HG03175 (cell line): Measurements from ENCODE around the gene LRIT1.

ENCODE experiments used
- ATAC-seq: cut with Tn5 transposase; IDR thresholded peaks from one replicate; pipeline ENCODE4 v1.9.1; 2021; ENCODE audit warnings: mild to moderate bottlenecking, moderate library complexity; ENCODE audit not compliant: unreplicated experiment

Gene LRIT1

DNA sequence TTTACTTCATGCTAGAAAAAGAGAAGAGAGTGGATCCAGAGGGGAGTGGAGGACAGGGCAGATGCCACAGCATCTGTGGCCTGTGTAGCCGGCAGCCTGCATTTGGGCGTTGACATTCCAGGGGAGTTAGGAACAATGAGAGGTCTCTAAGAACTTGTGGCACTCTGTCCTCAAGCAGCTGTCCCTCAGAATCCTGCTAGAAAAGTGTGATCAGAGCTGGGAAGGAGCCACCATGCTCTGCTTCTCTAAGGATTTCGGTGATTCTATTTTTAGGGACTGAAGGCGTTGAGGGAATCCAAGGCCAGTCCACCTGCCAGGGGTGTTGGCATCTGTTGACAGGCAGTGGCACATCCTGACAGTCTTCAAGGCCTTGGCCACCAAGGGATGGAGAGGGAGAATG, 23.6 kb downstream of the LRIT1 start:
- no peak for ATAC-seq

DNA sequence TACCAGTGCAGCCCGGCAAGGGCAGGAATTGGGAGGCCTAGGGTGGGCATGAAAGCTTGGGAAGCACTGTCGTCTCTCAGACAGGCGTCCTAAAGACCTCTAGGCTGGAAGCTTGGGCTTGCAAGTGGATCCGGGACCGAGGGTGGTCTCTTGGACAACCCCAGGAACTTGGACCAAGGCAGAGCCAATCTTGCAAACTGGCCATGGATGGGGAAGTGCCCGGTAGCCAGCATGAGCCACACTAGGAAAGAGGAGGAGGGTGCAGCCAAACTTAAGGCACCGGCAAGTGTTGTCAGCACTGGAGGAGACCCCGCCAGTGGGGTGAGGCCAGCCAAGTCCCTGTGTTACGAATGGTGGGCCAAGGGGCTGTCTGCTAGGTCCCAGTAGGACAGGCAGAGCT, 24.5 kb downstream of the LRIT1 start:
- ATAC-seq: no peak

GRCh38 chr10:84214612-84215235, 26.6 kb downstream of the LRIT1 start:
- peak; percentile 84 for ATAC-seq

- no peak for ATAC-seq
Measured at GRCh38 chr10:84214046-84214572, 27.2 kb downstream of the LRIT1 start.

GRCh38 chr10:84213076-84213475, 28.3 kb downstream of the LRIT1 start:
- ATAC-seq: no peak

- ATAC-seq: no peak
Measured at GRCh38 chr10:84212014-84212413, 29.3 kb downstream of the LRIT1 start.

- no peak for ATAC-seq
Measured at GRCh38 chr10:84211566-84211965, 29.8 kb downstream of the LRIT1 start.

GRCh38 chr10:84208023-84208422, 33.3 kb downstream of the LRIT1 start:
- no peak for ATAC-seq

GRCh38 chr10:84205853-84206525, 35.4 kb downstream of the LRIT1 start:
- ATAC-seq: no peak

GRCh38 chr10:84205049-84205852, 36.1 kb downstream of the LRIT1 start:
- ATAC-seq: peak; percentile 81

DNA sequence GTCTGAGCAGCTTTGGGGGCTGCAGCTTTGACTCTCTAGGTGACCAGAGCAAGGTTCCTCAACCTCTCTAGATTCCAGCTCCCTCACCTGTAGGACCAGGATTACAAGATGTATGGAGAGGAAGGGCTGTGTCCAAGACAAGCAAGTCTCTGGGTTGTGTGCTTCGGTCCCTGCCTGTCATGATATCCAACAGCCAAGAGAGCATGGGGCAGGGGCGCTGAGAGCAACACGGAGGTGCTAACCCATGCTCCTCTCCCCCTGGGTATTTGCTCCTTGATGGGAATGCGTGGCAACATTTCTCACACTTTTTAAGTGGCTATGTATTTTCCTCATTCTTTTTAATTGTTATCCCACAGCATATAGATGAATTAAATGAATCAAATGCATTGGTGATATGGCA, 36.7 kb downstream of the LRIT1 start:
- ATAC-seq: no peak

DNA sequence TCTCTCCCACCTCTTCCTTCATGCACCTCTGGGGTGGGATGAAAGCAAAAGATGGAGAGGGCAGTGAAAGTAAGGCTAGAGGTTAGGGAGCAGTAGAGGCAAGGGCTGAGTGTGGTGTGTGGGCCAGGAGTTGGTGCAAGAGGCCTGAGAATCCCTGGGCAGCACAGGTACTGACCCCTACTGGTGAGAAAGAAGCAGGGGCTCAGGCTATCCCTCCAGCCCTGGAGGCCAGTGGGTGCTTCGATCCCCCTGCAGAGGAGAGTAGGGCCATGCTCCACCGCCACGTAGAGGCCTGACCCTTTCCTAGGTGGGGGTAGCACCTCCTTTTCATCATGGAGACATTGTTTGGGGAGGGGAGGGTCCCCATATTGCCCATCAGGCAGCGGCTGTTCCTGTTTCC, 37.2 kb downstream of the LRIT1 start:
- ATAC-seq: peak; percentile 62

DNA sequence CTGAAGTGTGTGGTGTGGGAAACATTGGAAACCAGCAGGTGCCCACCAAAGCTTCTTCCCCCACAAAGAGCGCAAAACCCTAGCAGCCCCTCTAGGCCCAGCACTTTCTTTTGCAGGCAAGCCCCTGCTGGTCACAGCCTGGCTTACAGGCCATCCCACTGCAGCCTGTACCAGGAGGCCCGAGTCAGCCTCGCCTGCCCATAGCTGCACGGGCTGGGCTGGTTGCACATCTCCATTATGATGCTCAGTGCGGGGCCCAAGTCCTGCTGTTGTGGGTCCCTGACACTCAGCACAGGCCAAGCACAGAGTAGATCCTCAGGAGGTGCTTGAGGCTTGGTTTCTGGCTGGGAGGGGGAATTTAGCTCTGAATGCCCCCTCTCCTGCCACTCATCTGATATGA, 39.0 kb downstream of the LRIT1 start:
- ATAC-seq: no peak

DNA sequence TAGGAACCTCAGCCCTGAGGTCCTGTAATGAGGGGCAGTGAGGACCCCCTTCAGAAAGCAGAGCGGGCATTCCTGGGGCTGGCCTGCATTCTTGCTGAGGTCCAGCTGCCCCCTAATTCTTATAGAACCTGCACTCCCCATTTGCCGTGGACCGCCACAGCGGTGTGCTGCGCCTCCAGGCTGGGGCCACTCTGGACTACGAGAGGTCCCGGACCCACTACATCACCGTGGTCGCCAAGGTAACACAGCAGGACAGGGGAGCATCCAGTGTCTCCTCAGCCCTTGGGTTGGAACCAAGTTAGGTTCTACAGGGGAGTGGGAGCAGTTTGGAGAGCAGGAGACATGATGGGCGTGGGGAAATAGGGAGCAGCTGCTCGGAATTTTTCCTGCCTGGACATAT, 39.7 kb downstream of the LRIT1 start:
- ATAC-seq: no peak

DNA sequence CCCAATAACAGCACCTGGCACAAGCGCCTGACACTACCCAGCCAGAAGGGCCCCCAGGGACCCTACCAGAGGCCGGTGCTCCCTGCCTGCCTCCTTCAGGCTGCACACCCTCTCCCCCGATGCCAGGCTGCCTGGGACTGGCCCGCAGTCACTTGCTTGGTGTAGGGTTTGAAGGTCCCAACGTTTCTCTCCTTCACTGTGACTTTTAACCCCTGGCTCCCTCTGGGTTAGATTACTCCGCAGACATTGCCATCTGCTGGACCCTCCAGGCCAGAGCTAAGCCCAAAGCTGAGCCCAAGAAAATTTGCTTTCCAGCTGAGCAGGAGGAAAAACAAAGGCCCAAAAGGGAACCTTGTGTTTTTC, 40.1 kb downstream of the LRIT1 start:
- no peak for ATAC-seq

GRCh38 chr10:84200537-84201243, 40.7 kb downstream of the LRIT1 start:
- ATAC-seq: no peak

DNA sequence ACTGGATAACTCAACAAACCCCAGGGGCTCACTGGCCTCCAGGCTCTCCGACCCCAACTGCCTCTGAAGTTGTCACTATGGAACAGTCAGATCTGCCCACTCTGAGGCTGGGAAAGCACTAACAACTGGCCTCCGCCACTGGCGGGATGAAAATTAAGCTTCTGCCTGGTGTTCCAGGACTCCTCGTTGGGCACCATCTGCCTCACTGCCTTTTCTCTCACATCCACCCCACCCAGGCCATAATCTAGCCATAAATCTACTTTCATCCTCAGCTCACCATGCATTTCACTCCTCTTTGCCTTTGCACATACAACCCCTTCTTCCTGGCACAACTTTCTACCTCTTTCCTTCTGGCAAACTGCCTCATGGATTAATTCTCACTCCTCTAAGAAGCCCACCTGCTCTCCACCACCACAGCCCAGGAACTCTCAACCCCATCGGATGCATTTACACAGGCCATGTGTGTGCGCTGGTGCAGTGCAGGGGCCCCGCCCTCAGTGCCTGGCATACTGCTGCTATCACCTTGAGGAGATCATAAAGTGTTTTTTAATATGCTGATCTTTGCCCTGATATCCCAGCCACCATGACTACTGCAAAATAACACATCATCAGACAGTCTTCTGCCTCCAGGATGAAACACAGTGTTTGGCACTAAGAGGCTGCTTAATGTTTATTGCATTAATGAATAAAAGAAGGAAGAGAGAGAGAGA, 43.0 kb downstream of the LRIT1 start:
- ATAC-seq: no peak

- ATAC-seq: no peak
Measured at GRCh38 chr10:84197643-84198042, 43.7 kb downstream of the LRIT1 start.

DNA sequence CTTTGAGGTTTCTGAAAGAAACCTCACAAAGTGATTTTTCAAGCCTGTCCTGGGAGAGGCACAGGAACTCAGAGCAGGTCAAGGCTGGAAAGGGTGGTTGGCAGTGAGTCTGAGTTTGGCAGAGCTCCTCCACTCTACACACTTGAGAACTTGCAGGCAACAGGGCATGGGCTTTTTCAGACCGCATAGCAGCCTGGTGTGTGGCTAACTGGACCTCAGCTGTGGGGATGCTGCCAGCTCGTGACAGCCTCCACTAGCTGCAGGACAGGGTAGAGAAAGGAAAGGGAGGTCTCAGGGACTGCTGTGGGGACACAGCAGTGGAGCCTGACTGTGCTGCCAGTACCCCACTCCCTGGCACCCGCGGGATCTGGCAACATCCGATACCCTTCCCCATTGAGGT, 44.4 kb downstream of the LRIT1 start:
- no peak for ATAC-seq

DNA sequence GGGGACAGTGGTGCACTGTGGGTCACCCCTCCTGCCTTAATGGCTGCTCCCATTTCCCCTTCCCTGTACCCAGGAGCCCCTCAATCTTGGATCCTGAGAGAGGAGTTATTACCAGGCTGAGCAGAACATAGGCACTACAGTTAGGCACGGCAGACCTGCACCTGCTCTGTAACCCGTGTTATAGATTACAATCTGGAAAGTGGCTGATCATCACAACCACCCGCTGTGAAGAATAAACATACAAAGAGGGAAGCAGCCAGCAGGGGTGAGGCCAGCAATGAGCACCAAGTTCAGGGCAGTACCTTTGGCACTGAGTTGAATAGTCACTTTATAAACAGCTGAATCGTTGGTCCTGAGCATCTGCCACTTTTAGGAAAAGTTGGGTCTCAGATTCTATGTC, 45.3 kb downstream of the LRIT1 start:
- no peak for ATAC-seq
